Parathyroid adenoma (tissue), 2 donors: ENCODE measurements around the gene LAPTM5.

Source experiments
- H2AFZ ChIP-seq: fragments of 300-600 bp; sonication (generic); one replicate; pipeline ENCODE4 v1.7.0; 2017; ENCODE audit warnings: antibody characterized with exemption, mild to moderate bottlenecking
- H3K27ac ChIP-seq: fragments of 300-600 bp; sonication (generic); one replicate; pipeline ENCODE4 v1.7.0; 2017
- H3K27me3 ChIP-seq: fragments of 300-600 bp; sonication (generic); one replicate; pipeline ENCODE4 v1.7.0; 2017; ENCODE audit warnings: low read length; ENCODE audit not compliant: control insufficient read depth, insufficient read depth
- H3K36me3 ChIP-seq: fragments of 300-600 bp; sonication (generic); one replicate; pipeline ENCODE4 v1.7.0; 2017; ENCODE audit warnings: low read length; ENCODE audit not compliant: control insufficient read depth, insufficient read depth
- H3K4me1 ChIP-seq: fragments of 300-600 bp; sonication (generic); one replicate; pipeline ENCODE4 v1.7.0; 2017; ENCODE audit warnings: control low read depth
- H3K4me2 ChIP-seq: fragments of 300-600 bp; sonication (generic); one replicate; pipeline ENCODE4 v1.7.0; 2017; ENCODE audit warnings: low read length
- H3K4me3 ChIP-seq: fragments of 300-600 bp; sonication (generic); one replicate; pipeline ENCODE4 v1.7.0; 2017; ENCODE audit warnings: low read depth, low read length
- H3K79me2 ChIP-seq: fragments of 300-600 bp; sonication (generic); one replicate; pipeline ENCODE4 v1.7.0; 2017; ENCODE audit warnings: control low read depth
- H3K9ac ChIP-seq: fragments of 300-600 bp; sonication (generic); one replicate; pipeline ENCODE4 v1.7.0; 2017; ENCODE audit warnings: mild to moderate bottlenecking
- H3K9me3 ChIP-seq: fragments of 300-600 bp; sonication (generic); one replicate; pipeline ENCODE4 v1.7.0; 2017; ENCODE audit warnings: low read length; ENCODE audit not compliant: control insufficient read depth
- TF ChIP-seq, protein P1 (sequence below): fragments of 300-600 bp; sonication (generic); IDR thresholded peaks from one replicate; pipeline ENCODE4 v1.7.0; 2017; ENCODE audit warnings: antibody characterized with exemption, mild to moderate bottlenecking
- donor health status: primary hyperparathyroidism.

The LAPTM5 gene

DNA sequence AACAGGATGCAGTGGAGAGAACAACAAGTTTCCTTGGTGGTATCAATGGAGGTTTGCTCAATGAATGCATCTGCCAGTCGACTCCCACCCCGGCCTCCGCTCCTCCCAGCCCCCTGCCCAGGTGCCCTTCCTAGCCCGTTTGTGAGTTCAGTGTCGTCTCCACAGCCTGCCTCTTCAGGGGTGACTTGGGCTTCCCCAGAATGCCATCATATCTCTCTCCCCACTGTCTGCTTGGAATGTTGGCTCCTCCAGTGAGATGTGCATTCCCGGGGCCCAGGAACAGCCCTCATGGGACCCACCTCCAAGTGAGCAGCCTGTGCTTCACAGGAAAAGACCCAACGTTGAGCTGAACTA lies 64.6 kb downstream of the LAPTM5 start:
- Histone ChIP-seq H3K9me3 (no peaks in the 10 kb centered on the region), H3K9ac (no peak overlapping the region), H3K27ac (no peak overlapping the region), H3K4me2 (no peak overlapping the region), H2AFZ (no peak overlapping the region), H3K36me3 (no peaks in the 10 kb centered on the region), H3K4me3 (no peak overlapping the region), H3K27me3 (no peaks in the 10 kb centered on the region), H3K79me2 (no peaks in the 10 kb centered on the region), H3K4me1 (peaks cover 4% of the 10 kb centered on the region)
- TF ChIP-seq, protein P1, sequence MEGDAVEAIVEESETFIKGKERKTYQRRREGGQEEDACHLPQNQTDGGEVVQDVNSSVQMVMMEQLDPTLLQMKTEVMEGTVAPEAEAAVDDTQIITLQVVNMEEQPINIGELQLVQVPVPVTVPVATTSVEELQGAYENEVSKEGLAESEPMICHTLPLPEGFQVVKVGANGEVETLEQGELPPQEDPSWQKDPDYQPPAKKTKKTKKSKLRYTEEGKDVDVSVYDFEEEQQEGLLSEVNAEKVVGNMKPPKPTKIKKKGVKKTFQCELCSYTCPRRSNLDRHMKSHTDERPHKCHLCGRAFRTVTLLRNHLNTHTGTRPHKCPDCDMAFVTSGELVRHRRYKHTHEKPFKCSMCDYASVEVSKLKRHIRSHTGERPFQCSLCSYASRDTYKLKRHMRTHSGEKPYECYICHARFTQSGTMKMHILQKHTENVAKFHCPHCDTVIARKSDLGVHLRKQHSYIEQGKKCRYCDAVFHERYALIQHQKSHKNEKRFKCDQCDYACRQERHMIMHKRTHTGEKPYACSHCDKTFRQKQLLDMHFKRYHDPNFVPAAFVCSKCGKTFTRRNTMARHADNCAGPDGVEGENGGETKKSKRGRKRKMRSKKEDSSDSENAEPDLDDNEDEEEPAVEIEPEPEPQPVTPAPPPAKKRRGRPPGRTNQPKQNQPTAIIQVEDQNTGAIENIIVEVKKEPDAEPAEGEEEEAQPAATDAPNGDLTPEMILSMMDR = no peak

DNA sequence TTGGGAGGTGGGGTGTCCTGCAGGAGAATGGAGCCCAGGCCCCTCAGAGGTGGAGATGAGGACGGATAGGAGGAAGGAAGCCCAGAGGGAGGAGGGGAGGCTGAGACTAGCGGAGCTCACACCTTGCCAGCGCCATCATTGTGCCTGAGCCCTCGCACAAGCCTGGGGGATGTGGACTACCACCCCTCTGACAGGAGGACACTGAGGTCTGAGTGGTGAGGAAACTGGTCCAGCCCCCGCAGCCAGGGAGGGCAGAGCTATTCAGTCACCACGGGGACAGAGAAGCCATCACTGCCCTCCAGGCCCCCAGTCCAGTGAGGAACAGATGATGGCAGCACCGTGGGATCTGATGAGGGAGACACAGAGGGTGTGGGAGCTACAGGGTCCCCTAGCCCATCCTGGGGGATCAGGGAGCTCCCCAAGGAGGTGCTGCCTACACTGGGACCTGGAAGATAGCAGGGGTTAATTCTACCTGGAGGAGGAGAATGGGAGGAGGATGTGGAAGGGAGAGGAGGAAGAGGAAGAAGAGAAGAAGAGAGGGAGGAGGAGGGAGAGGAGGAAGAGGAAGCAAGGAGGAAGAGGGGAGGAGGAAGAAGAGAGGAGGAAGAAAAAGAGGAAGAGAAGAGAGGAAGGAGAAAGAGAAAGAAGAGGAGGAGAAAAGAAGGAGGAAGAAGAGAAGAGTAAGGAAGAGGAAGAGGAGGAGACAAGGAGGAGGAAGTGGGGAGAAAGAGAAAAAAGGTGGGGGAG lies 65.2 kb downstream of the LAPTM5 start:
- TF ChIP-seq, protein P1 = no peak
- Histone ChIP-seq H3K27me3 (no peaks in the 10 kb centered on the region), H3K4me2 (no peak overlapping the region), H3K27ac (no peak overlapping the region), H3K9me3 (no peaks in the 10 kb centered on the region), H3K79me2 (no peaks in the 10 kb centered on the region), H3K4me1 (peaks cover 4% of the 10 kb centered on the region), H3K4me3 (no peak overlapping the region), H3K9ac (no peak overlapping the region), H2AFZ (no peak overlapping the region), H3K36me3 (no peaks in the 10 kb centered on the region)

DNA sequence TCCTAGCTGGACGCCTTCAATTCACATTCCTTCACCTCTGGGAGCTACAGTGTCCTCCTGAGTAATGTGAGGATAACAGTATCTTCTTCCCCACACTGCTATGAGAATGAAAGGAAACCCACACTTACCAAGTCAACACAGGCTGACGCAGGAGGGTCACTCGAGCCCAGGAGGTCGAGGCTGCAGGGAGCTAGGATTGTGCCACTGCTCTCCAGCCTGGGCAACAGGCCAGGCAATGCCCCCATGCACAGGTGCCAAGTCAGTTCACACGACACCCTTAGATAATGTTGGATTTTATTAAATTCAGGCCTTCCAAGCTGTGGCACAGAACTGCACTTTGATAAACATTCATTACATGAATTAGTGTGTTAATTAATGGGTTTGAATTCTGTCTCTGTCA lies 66.1 kb downstream of the LAPTM5 start:
- Histone ChIP-seq H3K27me3 (no peaks in the 10 kb centered on the region), H3K4me3 (no peak overlapping the region), H3K27ac (no peak overlapping the region), H3K36me3 (no peaks in the 10 kb centered on the region), H3K4me2 (no peak overlapping the region), H3K79me2 (no peaks in the 10 kb centered on the region), H3K9me3 (no peaks in the 10 kb centered on the region), H2AFZ (no peak overlapping the region), H3K4me1 (peaks cover 4% of the 10 kb centered on the region), H3K9ac (no peak overlapping the region)
- TF ChIP-seq, protein P1 = no peak

DNA sequence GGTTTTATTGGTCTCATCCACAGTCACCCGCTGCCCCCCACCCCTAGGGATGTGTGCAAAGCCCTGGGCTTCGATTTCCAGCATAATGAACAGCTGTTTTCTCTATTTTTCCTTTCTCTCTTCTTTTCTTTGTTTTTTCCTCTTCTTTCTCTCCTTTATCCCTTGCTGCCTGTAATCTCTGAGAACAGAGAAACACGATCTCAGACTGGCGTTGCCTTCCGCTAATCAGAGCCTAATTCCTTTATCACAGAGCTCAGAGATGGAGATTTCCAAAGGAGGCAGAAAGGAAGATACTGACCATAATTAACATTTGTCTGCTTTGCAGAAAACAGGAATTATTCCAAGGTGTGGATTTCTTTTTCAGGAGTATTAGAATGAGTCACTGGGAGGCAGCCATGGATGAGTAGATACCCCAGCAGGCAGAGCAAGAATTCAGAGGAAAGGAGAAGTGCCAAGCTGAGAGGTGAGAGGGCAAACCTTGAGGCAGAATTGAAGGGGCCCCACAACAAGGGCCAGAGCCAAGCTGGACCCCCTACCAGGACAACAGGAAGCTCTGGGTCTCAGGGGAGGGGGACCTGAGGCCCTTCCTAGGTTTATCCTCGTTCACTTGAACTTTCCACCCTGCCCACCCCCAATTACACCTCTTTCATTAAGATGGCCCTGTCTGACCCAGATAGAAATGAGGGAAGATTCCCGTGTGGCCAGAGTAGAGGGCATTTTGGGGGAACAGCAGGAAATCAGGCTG lies 67.5 kb downstream of the LAPTM5 start:
- TF ChIP-seq, protein P1 = no peak
- Histone ChIP-seq H3K27me3 (no peaks in the 10 kb centered on the region), H3K4me2 (no peak overlapping the region)

More for the DNA sequence above, 67.5 kb downstream of the LAPTM5 start:
- Histone ChIP-seq H3K79me2 (no peaks in the 10 kb centered on the region), H3K36me3 (no peaks in the 10 kb centered on the region), H2AFZ (peak overlapping the region; percentile 33), H3K4me1 (peaks cover 4% of the 10 kb centered on the region), H3K9me3 (no peaks in the 10 kb centered on the region), H3K27ac (no peak overlapping the region), H3K4me3 (no peak overlapping the region), H3K9ac (no peak overlapping the region)
